Measurements from ENCODE around the gene AMH.

DNA sequence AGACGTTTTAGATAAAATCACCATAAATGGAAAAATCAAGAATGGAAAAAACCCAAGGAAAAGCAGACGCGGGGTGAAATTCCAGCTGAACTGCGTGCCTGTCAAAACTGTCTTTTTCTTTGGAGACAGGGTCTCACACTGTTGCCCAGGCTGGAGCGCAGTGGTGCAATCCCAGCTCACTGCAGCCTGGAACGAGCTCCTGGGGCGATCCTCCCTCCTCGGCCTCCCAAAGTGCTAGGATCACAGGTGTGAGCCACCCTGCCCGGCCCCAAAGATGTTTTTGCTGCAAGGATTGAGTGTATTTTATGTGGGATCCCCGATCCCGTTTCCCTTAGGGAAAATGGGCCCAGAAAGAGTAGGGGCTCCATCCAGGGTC, 33.7 kb downstream of the AMH start:
- TF ChIP-seq, protein P1, sequence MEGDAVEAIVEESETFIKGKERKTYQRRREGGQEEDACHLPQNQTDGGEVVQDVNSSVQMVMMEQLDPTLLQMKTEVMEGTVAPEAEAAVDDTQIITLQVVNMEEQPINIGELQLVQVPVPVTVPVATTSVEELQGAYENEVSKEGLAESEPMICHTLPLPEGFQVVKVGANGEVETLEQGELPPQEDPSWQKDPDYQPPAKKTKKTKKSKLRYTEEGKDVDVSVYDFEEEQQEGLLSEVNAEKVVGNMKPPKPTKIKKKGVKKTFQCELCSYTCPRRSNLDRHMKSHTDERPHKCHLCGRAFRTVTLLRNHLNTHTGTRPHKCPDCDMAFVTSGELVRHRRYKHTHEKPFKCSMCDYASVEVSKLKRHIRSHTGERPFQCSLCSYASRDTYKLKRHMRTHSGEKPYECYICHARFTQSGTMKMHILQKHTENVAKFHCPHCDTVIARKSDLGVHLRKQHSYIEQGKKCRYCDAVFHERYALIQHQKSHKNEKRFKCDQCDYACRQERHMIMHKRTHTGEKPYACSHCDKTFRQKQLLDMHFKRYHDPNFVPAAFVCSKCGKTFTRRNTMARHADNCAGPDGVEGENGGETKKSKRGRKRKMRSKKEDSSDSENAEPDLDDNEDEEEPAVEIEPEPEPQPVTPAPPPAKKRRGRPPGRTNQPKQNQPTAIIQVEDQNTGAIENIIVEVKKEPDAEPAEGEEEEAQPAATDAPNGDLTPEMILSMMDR (IDR thresholded peaks at IDR 0.05) = no peak
- TF ChIP-seq POLR2A (IDR thresholded peaks at IDR 0.05) = no peak
